Measurements from ENCODE around the gene TRIM9.

The TRIM9 gene

DNA sequence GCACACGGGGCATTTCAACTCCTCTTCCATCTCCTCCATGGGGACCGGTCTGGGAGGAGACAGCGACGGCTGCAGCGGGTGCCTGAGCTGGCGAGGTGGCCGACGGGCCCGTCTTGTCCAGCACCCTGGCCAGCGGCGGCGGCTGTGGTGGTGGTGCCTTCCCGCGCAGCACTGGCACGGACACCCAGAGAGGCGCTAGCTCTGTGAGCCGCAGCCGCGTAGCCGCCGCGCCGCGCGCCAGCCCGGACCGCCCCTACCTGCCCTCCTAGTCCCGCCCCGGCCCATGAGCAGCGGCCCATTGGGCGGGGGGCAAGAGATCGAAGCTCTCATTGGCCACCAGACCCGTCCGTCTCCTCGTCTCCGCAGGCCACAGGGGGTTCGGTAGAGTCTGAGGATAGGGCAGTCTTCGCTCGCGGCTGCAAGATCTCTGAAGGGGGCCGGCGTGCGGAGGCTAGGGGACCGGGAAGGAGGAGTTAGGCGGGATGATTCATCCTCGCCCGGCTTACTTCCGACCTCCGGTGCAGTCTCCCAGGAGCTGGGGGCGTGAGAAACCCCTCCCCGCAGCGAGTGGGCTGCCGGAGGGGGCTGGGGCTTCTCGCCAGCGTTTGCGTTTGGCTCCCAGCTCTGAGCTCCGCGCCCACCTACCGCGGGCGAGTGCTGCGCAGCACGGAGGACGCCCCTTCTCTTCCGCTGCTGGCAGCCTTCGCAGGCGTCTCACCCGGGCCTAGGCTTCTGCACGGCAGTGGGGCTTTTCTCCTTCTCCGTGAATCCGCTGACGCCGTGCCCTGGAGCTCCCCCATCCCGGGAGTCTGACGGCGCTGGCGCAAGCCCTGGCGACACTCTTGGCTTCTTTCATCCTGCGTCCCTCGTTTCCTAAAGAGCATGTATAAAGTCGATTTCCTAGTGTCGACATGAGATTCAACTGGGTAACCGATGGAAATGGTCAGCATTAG is at the start of gene TRIM9:
Gene TRIM9, minus strand, starts transcription at position 205 of the 953 bp plus-strand sequence. Its CDS starts 166 bp downstream, at position 39.
- DNase-seq: peak; percentile 93

DNA sequence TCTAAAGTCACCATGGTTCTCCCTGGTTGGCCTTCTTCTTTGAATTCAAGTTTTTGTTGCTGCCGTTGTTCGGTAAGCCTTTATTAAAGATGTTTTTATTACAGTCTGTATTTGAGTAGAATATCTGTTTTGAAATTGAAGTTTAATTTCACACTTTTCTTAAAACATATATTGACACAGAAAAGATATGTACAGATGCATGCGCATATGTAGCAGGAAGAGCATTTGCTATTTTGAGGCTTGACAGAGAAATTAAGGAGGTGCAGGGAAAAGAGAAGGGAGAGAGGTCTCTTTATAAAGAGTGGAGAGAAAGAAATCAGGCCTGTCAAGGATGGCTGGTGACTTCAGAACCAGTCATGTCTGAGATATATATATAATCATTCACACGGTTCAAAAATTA is 46.0 kb upstream of the TRIM9 start:
- no peak for DNase-seq

DNA sequence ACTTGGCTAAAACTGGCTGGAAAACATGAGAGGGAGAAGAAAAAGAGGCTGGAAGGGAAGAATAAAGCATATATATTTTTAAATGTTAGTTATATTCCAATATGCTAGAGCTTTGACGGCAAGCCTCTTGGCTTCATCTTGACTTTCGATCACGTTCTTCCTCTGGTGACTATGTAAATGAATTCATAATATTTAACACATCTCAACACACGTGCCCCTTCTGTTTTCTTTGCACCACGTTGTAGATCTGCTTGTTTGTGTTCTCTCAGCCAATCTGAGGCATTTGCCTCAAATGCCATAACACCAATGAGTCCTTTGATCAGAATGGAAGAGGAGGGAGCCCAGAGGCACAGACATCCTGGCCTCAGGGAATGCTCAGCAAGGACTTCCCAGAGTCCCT is 45.4 kb upstream of the TRIM9 start:
- no peak for DNase-seq

DNA sequence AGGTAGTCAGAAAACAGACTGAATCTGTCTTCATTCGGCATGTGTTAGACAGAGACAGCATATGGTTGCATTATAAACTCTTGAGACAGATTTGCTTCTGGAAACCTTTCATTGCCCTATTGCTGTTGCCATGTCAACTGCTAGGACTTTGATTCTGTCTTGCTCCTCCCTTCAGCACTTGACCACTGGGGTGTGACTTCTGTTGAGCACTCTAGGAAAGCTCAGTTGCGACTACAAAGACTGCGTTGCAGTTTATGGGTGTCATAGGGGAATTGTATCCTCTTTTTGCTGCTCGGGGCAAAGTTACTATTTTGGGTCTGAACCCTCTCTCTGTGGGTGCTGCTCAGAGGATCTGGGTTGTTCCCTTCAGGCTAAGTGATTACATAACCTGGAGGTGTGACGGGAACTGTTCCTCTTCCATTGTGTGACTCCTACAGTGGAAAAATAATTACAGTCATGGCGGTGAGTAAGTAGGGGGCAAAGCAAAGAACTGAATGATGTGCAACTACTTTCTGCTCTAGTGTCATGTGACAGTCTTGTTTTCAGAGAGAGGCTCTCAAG is 44.3 kb upstream of the TRIM9 start:
- peak; percentile 0 for DNase-seq

DNA sequence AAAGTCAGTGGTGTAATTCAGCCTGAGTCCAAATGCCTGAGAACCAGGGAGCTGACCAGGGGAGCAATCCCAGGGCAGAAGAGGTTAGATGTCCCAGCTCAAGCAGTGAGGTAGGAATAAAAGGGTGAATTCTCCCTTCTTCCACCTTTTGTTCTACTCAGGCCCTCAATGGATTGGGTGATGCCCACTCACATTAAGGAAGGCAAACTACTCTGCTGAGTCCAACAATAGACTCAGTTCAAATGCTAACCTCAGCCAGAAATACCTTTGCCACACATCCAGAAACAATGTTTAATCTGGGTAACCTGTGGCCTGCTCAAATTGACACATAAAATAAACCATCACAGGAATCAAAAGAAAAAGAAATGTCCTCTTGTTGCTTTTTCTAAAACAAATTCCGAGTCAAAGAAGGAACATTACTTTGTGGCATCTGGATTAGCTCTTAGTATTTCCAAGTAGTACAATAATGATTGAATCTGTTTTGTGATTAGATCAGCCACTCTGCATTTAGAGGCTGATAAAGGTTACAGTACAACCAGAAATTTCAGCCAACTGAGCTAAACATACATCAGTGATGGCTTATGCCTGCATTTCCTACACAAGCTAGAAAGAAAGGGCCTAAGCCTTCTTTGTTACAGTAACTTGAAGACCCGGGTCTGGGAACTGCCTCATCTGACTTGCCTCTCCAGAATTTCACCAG is 43.6 kb upstream of the TRIM9 start:
- DNase-seq: no peak

DNA sequence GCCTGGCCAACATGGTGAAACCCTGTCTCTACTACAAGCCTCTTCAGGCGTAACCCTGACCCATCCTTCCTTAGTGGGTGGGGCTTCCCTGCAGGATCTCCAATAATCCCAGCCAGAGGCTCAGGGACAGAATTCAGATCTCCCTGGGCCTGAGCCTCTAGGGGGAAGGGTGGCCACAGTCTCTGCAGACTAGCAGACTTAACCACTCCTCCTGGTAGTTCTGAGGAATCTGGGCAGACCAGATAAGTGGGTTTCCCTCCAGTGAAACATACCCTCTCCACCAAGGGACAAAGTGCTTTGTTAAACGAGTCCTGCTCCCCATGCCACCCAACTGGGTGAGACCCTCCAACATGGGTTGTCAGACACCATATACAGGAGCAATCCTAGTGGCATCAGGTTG is 36.6 kb upstream of the TRIM9 start:
- DNase-seq: no peak

DNA sequence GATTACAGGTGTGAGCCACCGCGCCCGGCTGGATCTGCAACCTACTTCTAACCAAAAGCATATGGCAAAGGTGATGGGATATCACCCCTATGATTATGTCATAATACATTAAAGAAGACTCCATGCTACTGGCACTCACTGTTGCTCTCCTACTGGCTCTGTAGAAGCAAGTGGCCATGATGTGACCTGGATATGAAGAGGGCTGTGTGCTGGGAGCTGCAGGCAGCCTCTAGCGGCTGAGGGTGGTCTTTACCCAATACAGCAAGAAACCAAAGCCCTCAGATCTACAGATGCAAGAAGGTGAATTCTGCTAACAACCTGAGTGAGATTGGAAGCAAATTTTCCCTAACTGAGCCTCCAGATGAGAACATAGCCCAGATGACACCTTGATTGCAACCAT is 34.2 kb upstream of the TRIM9 start:
- no peak for DNase-seq

DNA sequence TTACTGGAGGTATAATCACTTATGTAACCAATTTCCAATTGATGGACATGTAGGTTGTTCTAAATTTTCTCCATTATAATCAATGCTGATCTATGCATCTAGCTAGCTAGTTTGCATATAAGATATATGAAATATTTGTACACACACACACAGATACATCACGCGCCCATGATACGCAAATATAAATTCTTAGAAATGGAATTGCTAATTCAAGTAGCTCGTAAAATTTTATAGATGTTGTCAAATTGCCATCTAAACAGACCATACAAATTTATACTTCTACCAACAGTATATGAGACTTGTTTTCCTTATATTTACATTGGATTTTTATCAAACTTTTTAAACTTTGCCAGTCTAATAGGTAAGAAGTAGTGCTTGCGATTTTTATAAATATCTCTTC is 29.1 kb upstream of the TRIM9 start:
- DNase-seq: no peak

DNA sequence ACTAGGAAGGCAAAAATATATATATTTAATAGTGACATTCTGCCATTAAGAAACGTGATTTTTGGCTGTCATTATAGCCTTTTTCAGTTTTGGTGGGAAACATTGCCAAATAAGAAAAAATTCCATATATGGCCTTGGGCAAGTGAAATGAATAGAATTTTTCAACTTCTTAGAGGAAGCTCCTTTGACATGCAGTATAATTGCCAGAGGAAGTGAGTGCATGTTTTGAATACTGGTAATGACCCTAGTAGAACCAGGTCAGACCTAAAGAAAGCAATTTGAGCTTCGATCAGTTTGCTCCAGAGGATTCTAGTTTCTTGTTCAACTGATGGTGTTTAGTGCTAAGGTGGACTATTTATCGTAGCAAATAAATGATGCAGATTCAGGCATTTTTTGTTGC is 26.2 kb upstream of the TRIM9 start:
- no peak for DNase-seq

DNA sequence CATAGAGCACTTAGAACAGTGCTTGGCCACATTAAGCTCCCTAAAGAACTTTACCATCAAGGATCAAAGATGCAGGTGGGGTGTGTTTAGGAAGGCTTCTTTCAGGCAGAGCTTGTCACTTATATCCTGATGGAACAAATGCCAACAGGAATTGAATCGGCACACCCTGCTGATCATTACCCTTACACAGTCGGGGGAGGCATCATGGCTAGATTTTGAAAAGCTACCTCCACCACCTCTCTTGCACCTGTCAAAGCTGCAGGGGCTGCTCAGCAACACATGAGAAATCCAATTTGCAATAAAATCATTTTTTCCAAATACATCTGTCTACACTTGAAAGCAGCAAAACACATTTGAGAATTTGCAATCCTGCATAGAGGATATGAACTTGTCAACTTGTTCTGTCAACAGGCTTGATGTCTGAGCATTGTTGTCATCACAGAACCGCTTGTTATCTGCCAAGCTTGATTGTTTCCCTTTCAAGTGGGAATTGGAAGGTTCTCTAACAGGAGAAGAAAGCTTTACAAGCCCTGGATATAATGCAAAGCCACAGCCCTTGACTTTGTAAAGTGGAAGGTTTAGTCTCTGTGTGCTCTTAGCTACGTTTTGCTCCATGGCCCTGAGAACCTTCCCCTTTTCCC is 24.6 kb upstream of the TRIM9 start:
- no peak for DNase-seq

DNA sequence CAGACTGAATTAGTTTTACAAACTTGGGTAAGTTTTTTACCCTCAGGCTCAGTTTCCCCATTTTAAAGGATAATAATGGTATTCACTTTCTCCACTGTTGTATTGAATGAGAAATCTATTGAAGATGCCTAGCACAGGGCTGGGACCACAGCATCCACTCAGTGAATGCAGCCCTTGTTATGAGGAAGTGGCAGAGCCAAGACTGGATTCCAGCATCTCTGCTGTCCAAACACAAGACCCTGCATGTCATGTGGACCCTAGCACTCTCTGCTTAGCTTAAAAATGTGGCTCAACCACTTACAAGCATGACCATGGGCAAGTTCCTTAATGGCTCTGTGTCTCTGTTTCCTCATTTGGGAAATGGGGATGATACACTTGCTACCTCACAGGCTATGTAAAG is 24.1 kb upstream of the TRIM9 start:
- no peak for DNase-seq

DNA sequence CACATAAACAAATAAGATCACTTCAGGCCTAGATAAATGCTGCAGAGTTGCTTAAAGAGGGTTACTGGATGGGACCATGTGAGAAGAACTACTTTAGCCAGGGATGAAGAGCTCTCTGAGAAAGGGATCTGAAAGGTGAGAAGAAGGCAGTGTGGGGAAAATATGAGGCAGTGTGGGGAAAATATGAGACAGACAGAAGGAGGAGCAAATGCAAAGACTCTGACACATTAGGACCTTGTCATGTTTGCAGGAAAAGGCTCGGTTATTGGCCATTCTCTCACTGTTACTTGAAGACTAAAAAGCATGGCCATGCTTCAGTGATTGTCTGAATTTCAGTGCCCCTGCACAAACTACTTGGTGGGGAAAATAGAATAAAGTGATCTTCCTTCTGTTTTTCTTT is 22.7 kb upstream of the TRIM9 start:
- DNase-seq: no peak

DNA sequence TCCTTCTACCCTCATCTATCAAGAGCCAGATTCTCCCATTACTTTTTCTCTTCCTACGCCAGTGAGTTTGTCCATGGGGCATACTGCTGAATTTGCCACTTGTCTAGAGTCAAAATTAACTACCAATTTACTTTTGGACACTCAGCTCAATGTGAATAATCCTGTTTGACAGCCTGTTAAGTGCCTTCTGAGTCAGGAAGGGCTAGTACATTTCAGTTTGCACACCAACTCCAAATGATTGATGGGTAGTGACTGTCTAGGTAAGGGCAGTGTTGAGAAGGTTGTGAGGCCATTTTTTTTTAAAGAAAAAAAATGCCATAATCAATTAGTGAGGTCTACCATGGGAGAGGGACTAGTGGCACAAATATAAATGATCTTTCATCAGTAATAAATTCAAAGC is 21.8 kb upstream of the TRIM9 start:
- no peak for DNase-seq

DNA sequence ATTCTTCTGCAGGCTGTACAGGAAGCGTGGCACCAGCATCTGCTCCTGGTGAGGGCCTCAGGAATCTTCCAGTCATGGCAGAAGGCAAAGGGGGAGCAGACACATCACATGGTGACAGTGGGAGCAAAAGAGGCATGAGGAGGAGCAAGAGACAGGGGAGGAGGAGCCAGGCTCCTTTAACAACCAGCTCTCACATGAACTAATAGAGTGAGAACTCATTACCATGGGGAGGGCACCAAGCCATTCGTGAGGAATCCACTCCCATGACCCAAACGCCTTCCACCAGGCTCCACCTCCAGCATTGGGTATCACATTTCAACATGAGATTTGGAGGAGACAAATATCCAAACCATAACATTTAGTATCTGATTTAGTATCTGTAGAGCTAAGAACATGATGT is 14.7 kb upstream of the TRIM9 start:
- DNase-seq: no peak

DNA sequence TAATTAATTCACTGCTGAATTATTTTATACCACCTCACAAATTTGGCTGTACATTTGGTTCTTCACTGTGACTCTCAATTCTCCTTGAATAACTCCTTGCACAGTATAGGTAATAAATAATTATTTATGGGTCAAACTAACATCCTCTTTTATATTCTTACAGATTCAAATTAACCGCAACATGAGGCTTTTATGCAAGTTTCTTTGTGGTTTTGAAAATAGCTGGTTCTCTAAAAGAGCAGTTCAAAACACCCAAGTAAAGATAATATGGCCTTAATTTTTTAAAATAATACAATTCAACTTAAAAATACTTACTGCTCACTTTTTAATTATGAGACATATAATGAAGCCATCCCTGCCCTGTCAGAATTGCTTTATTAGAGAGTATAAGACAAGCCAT is 12.9 kb upstream of the TRIM9 start:
- no peak for DNase-seq

DNA sequence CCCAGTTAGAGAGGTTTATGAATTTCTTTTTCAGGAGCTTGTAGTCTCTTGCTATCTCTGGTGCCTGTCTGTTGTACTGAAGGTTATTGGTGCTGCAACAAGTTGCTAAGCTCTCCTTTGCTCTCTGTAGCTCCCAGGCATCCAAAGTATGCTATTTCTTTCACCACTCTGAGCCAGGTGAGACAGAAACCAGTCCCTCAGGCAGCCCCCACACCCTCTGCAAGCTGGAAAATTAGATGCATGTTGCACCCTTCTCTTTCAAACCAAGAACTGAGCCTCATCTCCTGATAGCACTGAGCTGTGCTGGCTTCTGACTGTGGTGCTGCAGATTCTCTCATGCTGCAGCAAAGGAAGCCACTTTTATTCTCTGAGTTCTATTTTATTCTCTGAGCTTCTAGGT is 9.6 kb upstream of the TRIM9 start:
- DNase-seq: no peak

DNA sequence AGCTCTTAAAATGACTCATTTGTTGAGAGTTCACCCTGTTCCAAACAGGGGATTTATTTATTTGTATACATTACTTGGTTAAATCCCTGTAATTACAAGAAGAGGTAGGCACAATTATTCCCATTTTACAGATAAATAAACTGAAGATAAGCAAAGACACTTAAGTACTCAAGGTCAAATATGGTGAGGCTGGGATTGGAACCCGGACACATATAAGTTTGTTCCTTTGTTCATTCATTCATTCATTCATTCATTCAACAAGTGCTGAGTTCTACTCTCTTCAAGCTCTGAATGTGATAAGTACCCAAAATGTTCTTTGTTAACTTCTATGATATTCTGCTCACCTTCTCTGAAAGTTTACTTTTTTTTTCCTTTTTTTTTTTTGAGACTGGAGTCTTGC is 2.4 kb upstream of the TRIM9 start:
- DNase-seq: no peak

DNA sequence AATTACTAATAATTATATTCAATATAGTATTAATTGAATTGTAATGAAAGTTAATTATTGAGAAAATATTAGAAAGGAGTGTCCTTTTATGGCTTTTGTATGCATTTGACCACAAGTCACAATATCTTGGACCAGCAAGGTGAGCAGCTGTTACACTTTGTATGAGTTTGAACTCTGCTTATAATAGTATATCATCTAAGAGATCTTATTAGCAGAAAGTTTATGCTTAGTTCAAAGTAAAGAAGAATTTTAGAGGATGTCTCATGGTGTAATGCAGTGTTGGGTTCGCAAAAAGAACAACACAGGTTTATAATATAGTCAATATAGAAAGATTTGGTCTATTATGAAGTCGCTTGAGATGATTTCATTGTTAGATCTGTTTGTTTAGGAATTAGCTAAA is 2.0 kb upstream of the TRIM9 start:
- no peak for DNase-seq

DNA sequence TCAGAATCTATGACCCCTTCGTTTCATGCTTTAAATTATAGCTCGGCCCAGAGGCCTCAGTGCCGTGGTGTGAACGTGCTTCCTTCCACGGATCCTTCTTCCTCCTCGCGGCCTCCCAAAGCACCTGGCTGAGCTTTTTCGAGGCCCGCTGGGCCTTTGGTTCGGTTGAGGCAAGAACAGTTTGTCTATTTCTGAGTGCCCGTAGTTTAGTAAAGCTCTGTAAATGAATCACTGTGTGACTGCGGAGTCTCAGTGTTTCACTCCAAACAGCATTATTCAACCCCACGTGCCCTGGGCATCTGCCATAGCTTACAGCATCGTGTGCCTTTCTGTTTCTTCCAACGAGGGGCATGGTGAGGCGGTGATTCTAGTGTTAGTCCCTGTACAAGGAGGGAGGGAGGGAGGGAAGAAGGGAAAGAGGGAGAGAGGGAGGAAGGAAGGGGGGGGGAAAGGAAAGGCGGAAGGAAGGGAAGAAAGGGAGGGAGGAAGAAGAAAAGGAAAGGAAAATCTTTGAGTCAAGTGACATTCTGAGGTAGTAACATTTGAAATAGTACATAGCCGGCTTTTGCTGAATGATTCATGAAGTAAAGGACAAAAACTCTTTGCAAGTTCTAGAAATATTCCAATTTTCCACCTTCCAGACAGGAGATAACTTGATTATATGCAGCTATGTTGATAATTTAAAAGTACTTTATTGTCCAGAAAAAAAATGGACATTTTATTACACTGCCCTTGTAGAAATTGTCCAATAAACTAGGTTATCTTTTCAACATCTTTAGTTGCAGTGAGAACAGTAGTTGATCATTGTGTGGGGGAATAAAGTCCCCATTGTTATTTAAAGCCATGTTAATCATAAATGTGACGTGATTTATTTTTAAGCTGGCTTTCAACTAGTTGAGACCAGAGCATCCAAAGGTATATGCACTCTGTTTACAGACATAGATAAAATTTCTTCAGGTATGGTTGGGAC is 1.2 kb upstream of the TRIM9 start:
- no peak for DNase-seq

DNA sequence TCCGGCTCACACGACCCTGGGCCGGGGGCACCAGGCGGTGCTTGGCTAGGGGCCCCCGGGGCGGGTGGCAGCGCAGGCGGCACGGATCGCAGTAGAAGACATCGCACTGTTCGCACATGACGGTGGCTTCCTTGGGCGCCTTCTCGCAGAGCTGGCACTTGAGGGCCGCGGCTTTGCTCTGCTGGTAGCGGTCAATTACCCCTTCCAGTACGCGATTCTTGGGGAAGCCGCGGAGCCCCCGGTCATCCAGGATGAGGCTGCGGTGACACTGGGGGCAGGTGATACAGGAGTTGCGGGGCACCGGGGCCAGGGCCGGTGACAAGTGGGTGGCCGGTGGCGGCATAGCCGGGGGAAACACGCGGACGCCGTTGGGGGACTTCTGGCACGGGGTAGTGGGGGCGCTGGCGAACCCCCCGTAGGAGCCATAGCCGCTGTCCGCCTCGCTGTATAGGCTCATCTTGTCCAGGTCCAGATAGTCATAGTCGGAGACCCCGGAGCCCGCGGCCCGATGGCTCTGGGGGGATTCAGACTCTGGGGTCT is 553 bp downstream of the TRIM9 start:
- no peak for DNase-seq

DNA sequence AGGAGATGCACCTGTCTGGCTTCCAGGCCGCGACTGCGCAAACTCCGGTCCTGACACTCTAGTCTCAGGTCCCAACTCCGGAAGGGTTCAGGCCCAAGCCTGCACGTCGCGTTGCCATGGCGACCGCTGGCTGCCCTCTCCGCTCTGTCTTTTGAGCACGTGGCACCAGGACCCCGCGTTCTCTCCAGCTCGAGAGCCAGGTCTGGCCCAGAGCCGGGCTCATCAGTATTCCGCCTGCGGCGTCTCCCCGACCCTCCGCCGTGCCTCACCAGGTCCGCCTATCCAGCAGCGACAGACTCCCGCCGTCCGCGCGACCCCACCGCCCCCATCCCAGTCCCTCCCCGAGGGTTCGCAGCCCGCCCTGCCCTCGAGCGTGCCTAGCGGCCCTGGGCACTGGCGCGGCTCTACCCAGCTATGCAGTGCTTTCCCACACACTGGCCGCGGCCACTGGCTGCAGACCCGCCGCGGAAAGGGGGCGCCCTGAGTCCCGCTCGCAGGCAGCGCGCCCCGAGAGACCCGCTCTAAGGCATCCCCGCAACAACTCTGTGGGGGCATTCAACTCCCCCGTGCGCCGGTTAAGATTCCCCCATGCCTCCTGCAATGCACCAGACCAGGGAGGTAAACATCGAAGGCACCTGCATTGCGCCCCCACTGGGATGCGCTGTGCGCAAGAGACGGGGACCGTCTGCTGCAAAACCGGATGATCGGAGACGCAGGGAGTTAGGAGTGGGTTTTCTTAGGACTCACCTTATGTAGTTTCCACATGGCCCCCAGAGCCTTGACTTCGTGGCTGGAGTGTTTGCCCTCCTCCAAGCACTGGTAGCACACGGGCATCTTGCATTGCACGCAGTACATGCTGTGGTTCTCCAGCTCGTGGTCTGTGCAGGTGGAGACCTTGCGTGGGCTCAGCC is 1.3 kb downstream of the TRIM9 start:
- DNase-seq: peak; percentile 48
